ENCODE measurements around the gene NKTR. TPM values are rescaled to one million over a fixed set of nuclear protein-coding genes. Genes with fewer than 3 reads are reported as not detected.
A peak's percentile ranks its signal among the peaks of the same experiment; 100 is the strongest.

The NKTR gene
- total and polyA plus RNA-seq, 9 of the 15 experiments (the other 6 are each of a cell fraction or from before 2014, with no cell fraction given), result 19.7 to 123 (median 92.6) TPM

DNA sequence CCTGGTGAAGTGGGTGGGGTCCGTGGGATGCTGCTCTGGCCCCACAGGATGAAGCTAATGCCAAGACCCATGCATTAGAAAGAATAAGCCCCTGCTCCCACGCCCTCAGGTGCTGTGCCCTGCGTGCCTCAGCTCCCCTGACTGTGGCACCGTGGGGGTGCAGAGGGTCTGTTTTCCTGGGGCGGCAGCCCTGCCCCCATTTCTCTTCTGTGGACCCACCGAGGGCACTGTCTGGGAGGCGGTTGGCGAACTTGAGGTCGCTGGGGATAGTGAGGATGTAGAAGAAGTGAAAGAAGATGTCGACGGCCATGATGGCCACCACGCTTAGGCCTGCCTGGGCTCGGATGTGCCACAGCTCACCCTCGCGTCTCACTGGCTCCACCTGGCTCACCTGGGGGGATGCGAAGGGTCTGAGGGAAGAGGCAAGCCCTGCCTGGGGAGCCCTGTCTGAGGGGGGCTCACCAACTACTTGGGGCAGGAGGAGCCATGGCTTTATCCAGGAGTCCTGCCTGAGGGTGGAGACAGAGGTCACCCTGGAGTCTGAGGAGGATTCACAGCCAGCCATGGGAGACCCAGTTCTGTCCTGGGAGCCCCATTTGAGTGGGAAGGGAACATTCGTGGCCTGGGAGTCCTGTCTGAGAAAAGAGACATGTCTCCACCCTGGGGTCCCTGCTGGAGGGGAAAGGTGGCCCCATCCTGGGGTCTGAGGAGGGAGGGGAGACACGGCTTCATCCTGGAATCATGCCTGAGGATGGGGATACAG is 97.0 kb downstream of the NKTR start:
- FAIRE-seq, result no peak
- ChIA-PET CTCF (ENCODE audit: low intra/inter-chr PET ratio) (no interaction called here), POLR2A (interaction anchor here (0.6 to 0.7 kb wide), 3 partner anchors 9 to 160 kb away, joined by 3 to 4 read pairs (median 3); no protein-coding TSS in a partner anchor)
- ATAC-seq, result no peak
- no peak for TF ChIP-seq CHD2 (IDR thresholded peaks at IDR 0.05; ENCODE audit: low read depth, low read length)
- H3K4me3 ChIP-seq, result no peak overlapping the region
- peaks cover 0 to 11% of the 10 kb centered on the region in 2 experiments; a peak in 1 of 5 replicates for H3K4me1 ChIP-seq (replicated peaks in 1 of 2; ENCODE audit: control insufficient read depth in 2 of 2, insufficient read depth in 2 of 2, low read length in 2 of 2)
- no TSS peak for BruUV-seq (replicated peaks)
- H3K4me2 ChIP-seq (ENCODE audit: insufficient read depth, low read length), result no peak overlapping the region
- no peak overlapping the region for H2AFZ ChIP-seq (ENCODE audit: low read depth, low read length)
- no peak overlapping the region for H3K9ac ChIP-seq (ENCODE audit: insufficient read depth in 1 of 2, low read depth in 2 of 2, low read length in 2 of 2)
- no peak overlapping the region for H3K27ac ChIP-seq (ENCODE audit: extremely low read depth, low read depth, low read length)
- H3K9me1 ChIP-seq (ENCODE audit: control insufficient read depth, insufficient read depth, low read length), result no peaks in the 10 kb centered on the region
- under 1% methylated on average over 17 of the region's 18 CpGs for WGBS (ENCODE audit: insufficient coverage, low coverage, missing lambda C conversion rate)
- H3K27me3 ChIP-seq (ENCODE audit: control insufficient read depth in 2 of 2, insufficient read depth in 2 of 2, low read length in 2 of 2), result peaks cover 6 to 54% of the 10 kb centered on the region in 2 experiments; a peak in 4 of 5 replicates
- DNase-seq (ENCODE audit: extremely low read depth in 1 of 4, low spot score in 3 of 4), result peak in 1 of 4 experiments; percentile 5
- in situ Hi-C loops (cut with MboI) (no loop called here), intact Hi-C loops (cut with micrococcal nuclease) (no loop called here)
- H3K9me3 ChIP-seq (replicated peaks; ENCODE audit: control insufficient read depth, insufficient read depth, low read depth, low read length), result no peaks in the 10 kb centered on the region
- no peaks in the 10 kb centered on the region for H3K36me3 ChIP-seq (ENCODE audit: control insufficient read depth, insufficient read depth, low read length)
- H3K79me2 ChIP-seq (ENCODE audit: control insufficient read depth, insufficient read depth, low read length), result no peaks in the 10 kb centered on the region
- peaks cover 12% of the 10 kb centered on the region for H4K20me1 ChIP-seq (replicated peaks; ENCODE audit: control insufficient read depth, insufficient read depth, low read length)

Other genes starting within 250 kb of the NKTR start
Only the 7 nearest of the 10 such genes appear.
- gene VIPR1, start 98.0 kb upstream of the NKTR start, total RNA-seq (2014; rRNA removed), result 0.09 TPM in 1 of 2 replicates, not detected in the other
- 0.04 and 0.10 TPM in 2 replicates for gene VIPR1, start 98.0 kb upstream of the NKTR start, total RNA-seq (2014; rRNA removed; fragmentation: Illumina TruSeq; extraction: Trizol)
- gene VIPR1, start 98.0 kb upstream of the NKTR start, total RNA-seq (2015; rRNA removed; fragmentation: Illumina TruSeq; extraction: Trizol), result 0.11 and 0.14 TPM in 2 replicates
- gene VIPR1, start 98.0 kb upstream of the NKTR start, total RNA-seq (2021), result 0.34 and 0.38 TPM in 2 replicates
- gene VIPR1, start 98.0 kb upstream of the NKTR start, polyA plus RNA-seq (2011; rRNA removed), result 0.15 and 0.21 TPM in 2 replicates
- 0.06 TPM in 1 of 2 replicates, not detected in the other for gene VIPR1, start 98.0 kb upstream of the NKTR start, polyA plus RNA-seq (2014; fragmentation: Illumina TruSeq; extraction: Trizol)
- not detected for gene VIPR1, start 98.0 kb upstream of the NKTR start, polyA plus RNA-seq (2014; fragmentation: Nextera tagmentation; extraction: Ambion mirVana)
- not detected in 2 replicates for gene VIPR1, start 98.0 kb upstream of the NKTR start, polyA plus RNA-seq (2014; rRNA removed)
- gene SEC22C, start 18.7 kb upstream of the NKTR start, total RNA-seq (2014; rRNA removed), result 44.8 and 49.8 TPM in 2 replicates
- 62.4 and 63.6 TPM in 2 replicates for gene SEC22C, start 18.7 kb upstream of the NKTR start, total RNA-seq (2014; rRNA removed; fragmentation: Illumina TruSeq; extraction: Trizol)
- 68.4 and 68.7 TPM in 2 replicates for gene SEC22C, start 18.7 kb upstream of the NKTR start, total RNA-seq (2015; rRNA removed; fragmentation: Illumina TruSeq; extraction: Trizol)
- gene SEC22C, start 18.7 kb upstream of the NKTR start, total RNA-seq (2021), result 50.7 and 50.8 TPM in 2 replicates
- 60.5 and 64.5 TPM in 2 replicates for gene SEC22C, start 18.7 kb upstream of the NKTR start, polyA plus RNA-seq (2011; rRNA removed)
- 58.5 and 59.8 TPM in 2 replicates for gene SEC22C, start 18.7 kb upstream of the NKTR start, polyA plus RNA-seq (2014; fragmentation: Illumina TruSeq; extraction: Trizol)
- gene SEC22C, start 18.7 kb upstream of the NKTR start, polyA plus RNA-seq (2014; fragmentation: Nextera tagmentation; extraction: Ambion mirVana), result 10 to 100 TPM; 35.6 to 41.3 TPM
- 45.9 and 54.5 TPM in 2 replicates for gene SEC22C, start 18.7 kb upstream of the NKTR start, polyA plus RNA-seq (2014; rRNA removed)
- 51.4 and 75.9 TPM in 2 replicates for gene SS18L2, start 9.8 kb upstream of the NKTR start, total RNA-seq (2014; rRNA removed)
- 70.0 and 77.2 TPM in 2 replicates for gene SS18L2, start 9.8 kb upstream of the NKTR start, total RNA-seq (2014; rRNA removed; fragmentation: Illumina TruSeq; extraction: Trizol)
- gene SS18L2, start 9.8 kb upstream of the NKTR start, total RNA-seq (2015; rRNA removed; fragmentation: Illumina TruSeq; extraction: Trizol), result 65.6 and 78.0 TPM in 2 replicates
- 68.6 and 77.8 TPM in 2 replicates for gene SS18L2, start 9.8 kb upstream of the NKTR start, total RNA-seq (2021)
- gene SS18L2, start 9.8 kb upstream of the NKTR start, polyA plus RNA-seq (2011; rRNA removed), result 117 and 144 TPM in 2 replicates
- gene SS18L2, start 9.8 kb upstream of the NKTR start, polyA plus RNA-seq (2014; fragmentation: Illumina TruSeq; extraction: Trizol), result 72.2 and 78.0 TPM in 2 replicates
- 100 to 1,000 TPM; 275 to 324 TPM for gene SS18L2, start 9.8 kb upstream of the NKTR start, polyA plus RNA-seq (2014; fragmentation: Nextera tagmentation; extraction: Ambion mirVana)
- gene SS18L2, start 9.8 kb upstream of the NKTR start, polyA plus RNA-seq (2014; rRNA removed), result 99.2 and 99.4 TPM in 2 replicates
- 3.4 and 5.0 TPM in 2 replicates for gene ZBTB47, start 53.0 kb downstream of the NKTR start, total RNA-seq (2014; rRNA removed)
- 0.45 and 0.58 TPM in 2 replicates for gene ZBTB47, start 53.0 kb downstream of the NKTR start, total RNA-seq (2014; rRNA removed; fragmentation: Illumina TruSeq; extraction: Trizol)
- 1.8 and 1.9 TPM in 2 replicates for gene ZBTB47, start 53.0 kb downstream of the NKTR start, total RNA-seq (2015; rRNA removed; fragmentation: Illumina TruSeq; extraction: Trizol)
- 2.9 and 4.6 TPM in 2 replicates for gene ZBTB47, start 53.0 kb downstream of the NKTR start, total RNA-seq (2021)
- 1.7 and 2.2 TPM in 2 replicates for gene ZBTB47, start 53.0 kb downstream of the NKTR start, polyA plus RNA-seq (2011; rRNA removed)
- gene ZBTB47, start 53.0 kb downstream of the NKTR start, polyA plus RNA-seq (2014; fragmentation: Illumina TruSeq; extraction: Trizol), result 1.6 and 2.3 TPM in 2 replicates
- under 1 TPM in 1 of 2 experiments, not detected in 1; 0.11 TPM for gene ZBTB47, start 53.0 kb downstream of the NKTR start, polyA plus RNA-seq (2014; fragmentation: Nextera tagmentation; extraction: Ambion mirVana)
- gene ZBTB47, start 53.0 kb downstream of the NKTR start, polyA plus RNA-seq (2014; rRNA removed), result 2.7 and 2.9 TPM in 2 replicates
- not detected in 2 replicates for gene KLHL40, start 84.9 kb downstream of the NKTR start, total RNA-seq (2014; rRNA removed)
- gene KLHL40, start 84.9 kb downstream of the NKTR start, total RNA-seq (2014; rRNA removed; fragmentation: Illumina TruSeq; extraction: Trizol), result not detected in 2 replicates
- gene KLHL40, start 84.9 kb downstream of the NKTR start, total RNA-seq (2015; rRNA removed; fragmentation: Illumina TruSeq; extraction: Trizol), result not detected in 2 replicates
- gene KLHL40, start 84.9 kb downstream of the NKTR start, total RNA-seq (2021), result not detected in 2 replicates
- not detected in 2 replicates for gene KLHL40, start 84.9 kb downstream of the NKTR start, polyA plus RNA-seq (2011; rRNA removed)
- not detected in 2 replicates for gene KLHL40, start 84.9 kb downstream of the NKTR start, polyA plus RNA-seq (2014; fragmentation: Illumina TruSeq; extraction: Trizol)
- not detected for gene KLHL40, start 84.9 kb downstream of the NKTR start, polyA plus RNA-seq (2014; fragmentation: Nextera tagmentation; extraction: Ambion mirVana)
- gene KLHL40, start 84.9 kb downstream of the NKTR start, polyA plus RNA-seq (2014; rRNA removed), result not detected in 2 replicates
- gene HHATL, start 102.1 kb downstream of the NKTR start, total RNA-seq (2014; rRNA removed), result not detected in 2 replicates
- gene HHATL, start 102.1 kb downstream of the NKTR start, total RNA-seq (2014; rRNA removed; fragmentation: Illumina TruSeq; extraction: Trizol), result not detected in 2 replicates
- gene HHATL, start 102.1 kb downstream of the NKTR start, total RNA-seq (2015; rRNA removed; fragmentation: Illumina TruSeq; extraction: Trizol), result not detected in 2 replicates
- gene HHATL, start 102.1 kb downstream of the NKTR start, total RNA-seq (2021), result not detected in 2 replicates
- gene HHATL, start 102.1 kb downstream of the NKTR start, polyA plus RNA-seq (2011; rRNA removed), result not detected in 2 replicates
- not detected in 2 replicates for gene HHATL, start 102.1 kb downstream of the NKTR start, polyA plus RNA-seq (2014; fragmentation: Illumina TruSeq; extraction: Trizol)
- not detected for gene HHATL, start 102.1 kb downstream of the NKTR start, polyA plus RNA-seq (2014; fragmentation: Nextera tagmentation; extraction: Ambion mirVana)
- gene HHATL, start 102.1 kb downstream of the NKTR start, polyA plus RNA-seq (2014; rRNA removed), result not detected in 2 replicates
- 0.53 and 0.68 TPM in 2 replicates for gene CCDC13, start 172.6 kb downstream of the NKTR start, total RNA-seq (2014; rRNA removed)
- gene CCDC13, start 172.6 kb downstream of the NKTR start, total RNA-seq (2014; rRNA removed; fragmentation: Illumina TruSeq; extraction: Trizol), result 0.67 TPM in 1 of 2 replicates, not detected in the other
- gene CCDC13, start 172.6 kb downstream of the NKTR start, total RNA-seq (2015; rRNA removed; fragmentation: Illumina TruSeq; extraction: Trizol), result 0.26 and 0.54 TPM in 2 replicates
- 0.24 and 0.49 TPM in 2 replicates for gene CCDC13, start 172.6 kb downstream of the NKTR start, total RNA-seq (2021)
- gene CCDC13, start 172.6 kb downstream of the NKTR start, polyA plus RNA-seq (2011; rRNA removed), result 0.22 TPM in 1 of 2 replicates, not detected in the other
- 0.28 and 0.29 TPM in 2 replicates for gene CCDC13, start 172.6 kb downstream of the NKTR start, polyA plus RNA-seq (2014; fragmentation: Illumina TruSeq; extraction: Trizol)
- under 1 TPM; 0.20 to 0.70 TPM for gene CCDC13, start 172.6 kb downstream of the NKTR start, polyA plus RNA-seq (2014; fragmentation: Nextera tagmentation; extraction: Ambion mirVana)
- 0.48 and 0.89 TPM in 2 replicates for gene CCDC13, start 172.6 kb downstream of the NKTR start, polyA plus RNA-seq (2014; rRNA removed)

Data from K562 (cell line).